HL-60 (cell line): Measurements from ENCODE around the gene OR6V1.

Experiments used
- CTCF ChIP-seq: IDR thresholded peaks from one replicate; pipeline ENCODE4 v1.5.1; 2011; ENCODE audit warnings: low read length, control low read depth, inconsistent platforms; ENCODE audit not compliant: insufficient read depth
- GABPA ChIP-seq: IDR thresholded peaks from 2 replicates; pipeline ENCODE4 v1.6.1; 2012; ENCODE audit warnings: low read depth
- POLR2AphosphoS5 ChIP-seq: IDR thresholded peaks from 2 replicates; pipeline ENCODE4 v1.6.1; 2012; ENCODE audit warnings: low read depth
- REST ChIP-seq: IDR thresholded peaks from 2 replicates; pipeline ENCODE4 v1.6.1; 2012; ENCODE audit warnings: low read depth; ENCODE audit not compliant: insufficient replicate concordance
- SPI1 ChIP-seq: IDR thresholded peaks from 2 replicates; pipeline ENCODE4 v1.6.1; 2012; ENCODE audit warnings: low read depth, mild to moderate bottlenecking, borderline replicate concordance

GRCh38 chr7:143096146-143096545, 44.0 kb downstream of the OR6V1 start:
- TF ChIP-seq POLR2AphosphoS5 (no peak), CTCF (no peak), GABPA (no peak), REST (no peak), SPI1 (no peak)
